HG02938 (cell line): Measurements from ENCODE around the gene TP53.

Experiments used
- ATAC-seq: cut with Tn5 transposase; IDR thresholded peaks from one replicate; pipeline ENCODE4 v1.9.1; 2021; ENCODE audit warnings: mild to moderate bottlenecking, moderate library complexity; ENCODE audit not compliant: unreplicated experiment

The TP53 gene

DNA sequence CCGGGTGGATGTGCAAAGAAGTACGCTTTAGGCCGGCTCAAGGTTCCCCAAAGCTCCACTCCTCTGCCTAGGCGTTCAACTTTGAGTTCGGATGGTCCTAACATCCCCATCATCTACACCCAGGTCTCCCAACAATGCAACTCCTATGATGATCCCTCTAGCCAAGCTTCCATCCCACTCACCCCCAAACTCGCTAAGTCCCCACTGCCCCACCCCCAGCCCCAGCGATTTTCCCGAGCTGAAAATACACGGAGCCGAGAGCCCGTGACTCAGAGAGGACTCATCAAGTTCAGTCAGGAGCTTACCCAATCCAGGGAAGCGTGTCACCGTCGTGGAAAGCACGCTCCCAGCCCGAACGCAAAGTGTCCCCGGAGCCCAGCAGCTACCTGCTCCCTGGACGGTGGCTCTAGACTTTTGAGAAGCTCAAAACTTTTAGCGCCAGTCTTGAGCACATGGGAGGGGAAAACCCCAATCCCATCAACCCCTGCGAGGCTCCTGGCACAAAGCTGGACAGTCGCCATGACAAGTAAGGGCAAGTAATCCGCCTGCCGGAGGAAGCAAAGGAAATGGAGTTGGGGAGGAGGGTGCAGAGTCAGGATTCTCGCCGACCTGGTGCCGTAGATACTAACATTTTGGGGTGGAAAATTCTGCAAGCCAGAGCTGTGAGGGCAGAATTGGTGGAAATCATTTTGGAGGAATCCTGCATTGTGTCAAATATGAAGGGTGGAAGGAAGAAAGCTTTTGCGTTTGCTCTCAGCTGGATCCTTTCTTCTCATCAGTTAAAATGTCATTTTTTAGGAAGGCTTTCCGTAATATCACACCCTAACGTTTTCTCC, at the start of gene TP53:
TSS of gene TP53 (minus strand) at position 419 of the 836 bp plus-strand sequence. CDS start 10,896 bp downstream, outside the sequence.
- no peak for ATAC-seq

DNA sequence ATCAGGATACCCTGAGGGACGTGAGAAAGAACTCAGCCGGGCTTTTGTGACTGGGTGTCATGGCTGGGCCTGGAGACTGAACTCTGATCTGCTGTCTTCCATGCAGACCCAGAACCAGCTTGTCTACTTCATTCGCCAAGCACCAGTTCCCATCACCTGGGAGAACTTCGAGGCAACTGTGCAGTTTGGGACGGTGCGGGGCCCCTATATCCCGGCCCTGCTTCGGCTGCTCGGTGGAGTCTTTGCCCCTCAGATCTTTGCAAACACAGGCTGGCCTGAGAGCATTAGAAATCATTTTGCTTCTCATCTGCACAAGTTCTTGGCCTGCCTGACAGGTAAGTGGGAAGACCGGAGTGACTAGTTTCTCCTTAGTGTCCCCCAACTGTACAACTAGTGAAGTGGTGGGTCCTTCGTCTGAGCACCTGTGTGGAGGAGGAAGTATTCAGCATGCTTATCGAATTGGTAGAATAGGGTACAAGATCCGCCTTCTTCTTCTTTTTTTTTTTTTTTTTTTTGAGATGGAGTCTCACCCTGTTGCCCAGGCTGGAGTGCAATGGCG, 45.8 kb upstream of the TP53 start:
- no peak for ATAC-seq

DNA sequence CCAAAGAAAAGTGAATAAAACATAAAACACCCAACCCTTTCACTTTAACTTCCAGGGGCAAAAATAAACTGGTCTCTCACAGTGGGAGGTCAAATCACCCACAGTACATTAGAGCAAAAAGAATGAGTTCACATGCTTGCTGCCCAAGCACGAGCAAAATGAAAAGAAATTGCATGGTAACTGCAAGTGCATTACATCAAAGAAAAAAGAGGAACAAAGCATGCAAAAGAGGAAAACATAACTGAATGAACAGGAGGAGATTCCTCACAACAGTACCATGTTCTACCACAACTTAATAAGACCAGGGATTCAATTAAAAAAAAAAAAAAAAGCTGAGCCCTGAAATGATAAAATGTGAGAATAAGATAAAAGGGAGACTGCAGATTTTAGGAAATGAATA, 42.5 kb upstream of the TP53 start:
- no peak for ATAC-seq

DNA sequence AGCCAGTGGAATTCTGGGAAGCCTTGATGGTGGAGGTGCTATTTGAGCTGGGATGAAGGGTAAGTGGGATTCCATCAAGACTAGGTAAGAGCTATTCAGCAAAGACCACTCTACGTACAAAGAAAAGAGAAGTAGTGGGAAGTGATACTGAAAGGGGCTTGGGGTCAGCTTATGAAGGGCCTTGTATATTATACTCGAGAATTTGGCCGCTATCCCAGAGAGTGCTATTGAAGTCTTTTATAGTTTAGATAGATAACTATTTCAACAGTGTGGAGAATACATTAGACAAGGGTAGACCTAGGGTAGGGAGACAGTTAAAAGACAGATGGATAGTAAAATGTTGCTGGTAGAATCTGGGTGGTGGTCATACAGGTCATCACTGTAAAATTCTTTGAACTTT, 40.6 kb upstream of the TP53 start:
- no peak for ATAC-seq

DNA sequence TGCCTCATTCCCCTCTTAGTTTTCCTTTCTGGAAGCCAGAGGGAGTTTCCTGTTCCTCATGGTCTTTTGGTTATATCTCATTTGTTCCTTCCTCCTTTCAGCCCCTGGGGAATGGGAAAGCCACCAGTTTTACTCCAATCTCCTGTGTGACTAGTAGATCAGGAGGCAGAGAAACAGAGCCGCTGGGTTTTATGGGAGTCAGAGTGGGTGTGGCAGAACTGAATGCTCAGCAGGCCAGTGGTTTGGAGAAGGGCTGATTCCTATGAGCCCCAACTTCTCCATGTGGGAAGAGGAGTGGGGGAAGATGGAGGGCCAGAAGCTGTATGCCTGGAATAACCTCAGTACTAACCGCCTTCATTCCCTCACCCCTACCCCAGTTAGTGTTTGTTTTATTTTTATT, 34.3 kb upstream of the TP53 start:
- ATAC-seq = no peak

DNA sequence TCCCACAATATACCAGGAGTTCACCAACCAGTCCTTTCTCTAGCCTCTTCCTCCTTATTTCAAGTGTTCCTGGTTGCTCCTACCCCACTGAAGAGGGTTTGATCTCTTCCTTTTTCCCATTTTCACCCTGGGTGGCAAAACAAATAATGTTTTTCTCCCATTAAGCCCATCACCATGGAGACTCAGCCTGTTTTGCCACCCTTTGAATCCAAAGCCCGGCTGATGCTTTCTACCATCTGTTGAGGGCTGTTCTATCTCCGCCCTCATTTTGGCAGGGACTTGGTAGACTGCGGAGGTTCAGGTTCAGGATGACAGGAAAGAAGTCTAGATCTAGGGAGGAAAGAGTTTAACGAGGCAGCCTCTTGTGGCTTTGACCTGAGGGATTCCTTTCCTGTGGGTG, 32.8 kb upstream of the TP53 start:
- ATAC-seq = no peak

DNA sequence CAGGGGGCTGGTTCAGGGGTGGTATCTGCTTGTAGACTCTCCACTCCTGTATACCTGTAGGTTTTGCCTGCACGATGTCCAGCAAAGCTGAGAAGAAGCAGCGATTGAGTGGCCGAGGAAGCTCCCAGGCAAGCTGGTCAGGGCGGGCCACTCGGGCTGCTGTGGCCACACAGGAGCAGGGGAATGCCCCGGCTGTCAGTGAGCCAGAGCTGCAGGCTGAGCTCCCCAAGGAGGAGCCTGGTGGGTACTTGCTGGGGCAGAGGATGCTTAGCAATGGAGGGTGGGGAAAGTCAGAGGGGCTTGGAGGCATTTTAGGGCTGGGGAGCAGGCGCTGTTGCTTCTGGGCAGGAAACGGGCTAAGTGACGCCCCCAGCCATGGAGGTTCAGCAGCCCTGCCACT, 32.4 kb upstream of the TP53 start:
- no peak for ATAC-seq

DNA sequence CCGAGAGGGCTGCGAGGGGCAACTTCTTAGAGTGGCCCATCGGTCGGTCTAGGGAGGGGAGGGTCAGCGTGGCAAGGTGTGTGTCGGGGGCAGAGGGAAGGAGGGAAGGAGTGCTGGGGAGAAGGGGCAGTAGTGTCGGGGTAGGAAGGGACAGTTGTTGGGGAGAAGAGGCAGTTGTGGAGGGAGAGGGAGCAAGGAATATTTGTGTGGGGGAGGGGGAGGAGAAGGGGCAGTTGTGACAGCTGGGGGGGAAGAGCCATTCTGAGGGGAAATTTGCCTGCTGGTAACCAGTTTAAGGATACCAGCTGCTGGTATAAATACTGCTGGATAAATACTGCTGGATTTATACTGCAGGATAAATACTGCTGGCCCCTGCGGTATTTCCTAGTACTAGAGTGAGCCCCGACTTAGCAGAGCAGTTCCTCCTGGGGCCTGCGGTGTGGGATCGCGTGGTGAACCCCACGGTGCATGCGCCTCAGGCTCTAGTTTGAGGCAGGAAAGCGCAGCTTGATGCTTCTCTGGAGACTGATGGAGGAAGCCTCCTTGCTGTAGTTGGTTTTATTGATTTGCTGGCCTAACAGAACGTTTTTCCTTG, 30.6 kb upstream of the TP53 start:
- ATAC-seq = no peak

DNA sequence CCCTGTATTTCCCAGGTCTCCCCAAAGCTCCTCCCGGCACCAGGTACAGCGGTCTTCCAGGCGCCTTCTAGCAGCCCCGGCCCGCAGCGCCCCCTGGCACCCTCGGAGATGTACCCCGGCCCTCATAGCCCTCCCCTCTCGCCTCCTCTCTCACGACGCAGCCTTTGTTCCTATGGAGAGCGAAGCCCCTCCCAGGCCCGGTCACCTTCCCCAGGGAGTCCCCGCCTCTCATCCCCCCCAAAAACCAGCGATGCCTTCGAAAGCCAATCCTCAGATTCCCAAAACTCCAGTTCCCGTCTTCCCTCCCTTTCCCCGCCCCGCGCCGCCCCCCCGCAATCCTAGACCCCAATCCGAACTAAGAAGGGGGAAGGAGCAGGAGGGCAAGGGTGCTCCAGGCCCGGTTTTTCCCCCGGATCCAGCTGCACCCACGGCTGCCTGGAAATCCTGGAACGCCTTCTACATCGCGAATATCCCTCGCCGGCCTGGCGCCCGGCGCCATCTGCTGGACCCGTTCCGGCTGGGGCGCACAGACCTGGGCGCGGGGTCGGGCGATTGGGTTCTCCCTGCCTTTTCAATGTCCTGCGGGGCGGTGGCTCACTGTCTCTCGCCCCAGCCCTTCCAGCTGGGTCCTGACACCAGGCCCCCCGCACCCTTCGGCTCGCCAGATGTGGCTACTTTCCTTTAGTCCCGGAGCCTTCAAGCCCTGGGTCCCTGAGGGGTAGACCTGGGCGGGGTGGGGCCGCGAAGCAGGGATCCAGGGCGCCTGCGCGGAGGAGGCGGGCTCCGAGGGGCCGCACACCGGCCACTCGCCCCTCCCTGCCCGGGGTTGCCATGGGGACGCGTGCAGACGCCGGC, 29.8 kb upstream of the TP53 start, which contains the start of gene DNAH2:
TSS of gene DNAH2 (plus strand) at position 844 of the 855 bp plus-strand sequence. CDS start 1,991 bp downstream, outside the sequence.
- no peak for ATAC-seq

DNA sequence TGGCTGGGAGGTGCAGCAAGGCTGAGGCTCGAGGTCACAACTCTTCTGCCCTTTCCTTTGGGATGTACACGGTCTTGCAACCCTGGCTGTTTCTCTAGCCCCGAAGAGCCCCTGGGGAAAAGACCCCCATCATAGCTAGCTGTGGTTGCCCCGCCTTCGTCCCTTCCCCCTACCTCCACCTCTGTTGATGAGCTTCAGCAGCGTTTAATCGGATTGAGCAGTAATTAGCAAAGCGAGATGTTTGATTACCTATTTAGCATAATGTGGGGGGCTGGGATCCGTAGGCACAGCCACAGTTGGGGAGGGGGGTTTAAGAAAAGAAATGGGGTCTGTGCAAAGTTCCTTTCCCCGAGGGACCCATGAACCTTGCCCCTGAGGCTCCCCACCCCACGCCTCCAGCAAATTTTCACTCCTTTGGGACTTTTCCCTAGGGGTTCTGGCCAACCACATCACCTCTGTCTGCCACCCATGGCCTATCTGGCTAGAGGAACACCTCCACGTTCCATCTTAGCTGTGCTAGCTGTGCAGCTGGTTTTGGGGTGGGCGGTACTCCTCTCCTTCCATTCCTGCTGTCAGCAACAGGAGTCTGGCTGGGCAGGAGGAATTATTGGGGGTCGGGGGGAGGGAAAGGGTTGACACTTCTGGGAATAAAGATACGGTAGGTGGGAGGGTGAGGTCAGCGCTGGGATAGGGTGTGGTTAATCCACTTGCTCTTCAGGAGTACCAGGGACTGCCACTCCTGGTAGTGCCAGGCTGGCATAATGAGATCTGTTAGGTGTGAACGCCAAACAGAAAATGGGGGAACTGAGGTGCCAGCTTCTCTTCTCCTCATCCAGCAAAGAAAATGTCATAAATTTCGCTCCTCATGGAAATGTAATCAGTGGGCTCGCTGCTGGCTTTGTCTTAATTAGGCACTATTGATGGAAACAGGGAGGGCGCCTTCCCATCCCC, 28.9 kb upstream of the TP53 start:
- ATAC-seq = no peak

DNA sequence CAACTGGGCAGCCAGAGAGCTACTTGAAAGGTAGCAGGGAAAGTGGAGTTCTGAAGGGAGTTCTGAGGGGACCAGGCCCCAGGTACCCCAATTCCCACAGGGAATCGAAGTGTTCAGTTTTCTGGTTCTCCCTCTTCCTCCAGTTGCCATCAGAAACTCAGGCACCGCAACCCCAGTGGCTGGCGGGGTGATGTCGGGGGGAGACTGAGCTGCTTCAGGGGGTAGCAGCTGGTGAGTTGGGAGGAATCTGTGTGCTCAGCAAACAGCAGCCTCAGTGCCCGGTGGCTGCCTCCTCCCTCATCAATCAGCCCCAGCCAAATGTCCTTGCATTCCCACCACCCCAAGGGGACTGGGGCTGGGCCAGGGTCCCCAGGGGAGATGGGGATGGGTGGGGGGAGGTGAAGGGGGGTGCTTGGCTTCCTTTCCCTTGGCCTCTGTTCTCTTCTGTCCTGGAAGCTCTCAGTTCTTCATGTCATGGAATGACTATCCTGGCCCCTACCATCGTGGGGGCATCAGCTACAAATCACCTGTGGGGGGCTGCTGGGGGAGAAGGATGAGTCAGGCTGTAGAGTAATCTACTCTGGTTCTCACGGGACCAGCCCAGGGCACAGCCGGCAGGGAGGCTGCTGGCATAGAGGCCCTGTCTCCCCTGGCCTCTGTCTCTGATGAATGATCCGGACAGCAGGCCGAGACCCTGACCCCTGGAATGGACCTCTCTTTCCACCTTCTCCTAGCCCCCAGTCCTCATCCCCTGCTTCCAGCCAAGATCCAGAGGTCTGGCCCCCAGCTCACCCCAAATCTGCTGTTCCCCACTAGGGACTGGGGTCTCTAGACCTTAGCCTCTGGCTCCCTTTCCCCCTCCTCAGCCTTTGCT, 27.7 kb upstream of the TP53 start:
- ATAC-seq = no peak

DNA sequence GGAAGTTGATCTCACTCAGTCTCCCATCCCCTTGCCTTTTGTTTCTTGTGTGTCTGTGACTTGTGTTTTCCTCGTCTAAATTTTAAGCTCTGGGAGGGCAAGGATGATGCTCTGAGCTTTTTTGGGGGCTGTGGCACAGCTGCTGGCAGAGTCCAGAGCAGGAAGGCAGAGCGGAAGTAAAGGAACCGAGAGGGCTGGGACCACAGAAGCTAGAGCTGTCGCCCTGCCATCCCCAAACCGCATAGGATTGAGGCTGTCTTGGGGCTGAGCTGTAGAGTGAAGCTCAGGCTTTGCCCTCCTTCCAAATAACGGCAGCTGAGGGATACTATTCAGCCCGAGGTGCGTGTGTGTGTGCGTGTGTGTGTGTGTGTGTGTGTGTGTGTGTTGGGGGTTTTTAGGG, 26.5 kb upstream of the TP53 start:
- ATAC-seq = no peak

DNA sequence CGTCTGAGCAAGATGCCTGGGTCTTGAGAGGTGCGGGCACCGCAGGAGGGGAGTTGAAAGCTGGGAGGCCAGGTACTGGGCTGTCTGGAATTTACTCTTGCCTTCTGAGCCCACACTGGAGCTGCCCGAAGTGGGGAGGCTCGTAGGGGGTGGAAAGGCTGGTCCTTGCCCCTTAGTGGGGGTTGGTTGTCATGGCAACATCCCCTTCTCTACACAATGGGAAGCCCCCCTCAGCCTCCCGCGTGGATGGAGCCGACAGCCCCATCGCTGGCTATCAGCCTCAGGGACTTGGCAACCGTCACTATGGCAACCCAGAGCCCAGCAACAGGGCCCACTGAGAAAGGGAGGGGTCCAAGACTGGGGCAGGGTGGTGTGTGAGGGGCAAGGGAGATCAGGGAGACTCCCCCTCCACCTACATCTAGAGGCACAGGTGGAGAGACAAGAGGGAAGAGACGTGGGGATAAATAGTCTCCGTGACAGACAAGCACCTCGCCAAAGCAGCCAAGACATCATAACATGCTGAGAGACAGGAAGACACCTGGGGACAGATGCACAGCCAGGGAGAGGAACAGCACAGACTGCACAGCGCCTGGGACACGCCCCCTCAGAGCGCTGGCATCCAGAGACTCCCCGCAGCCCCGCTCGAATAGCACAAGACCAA, 25.0 kb upstream of the TP53 start:
- no peak for ATAC-seq

DNA sequence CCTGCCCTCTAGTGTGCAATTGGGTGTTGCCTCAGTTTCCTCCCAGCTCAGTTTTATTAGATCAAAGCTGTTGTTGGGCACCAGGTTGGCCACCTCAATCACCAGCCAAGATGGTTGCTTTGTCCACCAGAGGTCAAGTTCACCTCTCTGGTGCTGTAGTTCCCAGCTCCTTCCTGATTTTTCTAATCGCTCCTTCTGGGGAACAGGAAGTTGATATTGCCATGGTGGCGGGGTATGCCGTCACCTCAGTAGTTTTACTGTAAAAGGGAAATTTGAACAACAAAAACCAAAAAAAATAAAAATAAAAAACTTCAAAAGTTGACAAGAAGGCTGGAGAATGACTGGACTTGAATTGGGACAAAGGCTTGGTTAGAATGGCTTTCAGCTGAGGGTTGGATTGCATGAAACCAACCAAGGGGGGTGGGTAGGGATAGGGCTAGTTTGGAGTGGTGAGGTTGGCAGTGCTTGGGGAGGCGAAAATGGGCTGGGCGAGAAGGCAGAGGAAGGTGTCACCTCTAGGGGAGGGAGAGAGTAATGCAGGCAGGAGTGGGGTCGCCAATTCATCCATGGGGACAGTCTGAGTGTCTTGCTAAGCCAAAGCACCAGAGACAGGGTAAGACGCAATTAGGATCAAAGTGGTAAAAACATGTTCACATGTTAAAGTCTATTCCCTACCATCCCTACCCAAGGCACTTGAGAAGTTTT, 23.9 kb upstream of the TP53 start:
- no peak for ATAC-seq

DNA sequence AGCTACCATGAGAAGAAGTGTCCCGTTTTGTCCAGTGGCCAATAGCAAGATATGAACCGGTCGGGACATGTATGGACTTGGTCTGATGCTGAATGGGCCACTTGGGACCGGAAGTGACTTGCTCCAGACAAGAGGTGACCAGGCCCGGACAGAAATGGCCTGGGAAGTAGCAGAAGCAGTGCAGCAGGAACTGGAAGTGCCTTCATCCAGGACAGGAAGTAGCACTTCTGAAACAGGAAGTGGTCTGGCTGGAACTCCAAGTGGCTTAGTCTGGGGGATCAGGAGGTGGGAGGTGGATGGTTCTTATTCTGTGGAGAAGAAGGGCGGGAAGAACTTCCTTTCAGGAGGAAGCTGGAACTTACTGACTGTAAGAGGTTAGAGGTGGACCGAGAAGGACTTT, 23.0 kb upstream of the TP53 start:
- no peak for ATAC-seq

DNA sequence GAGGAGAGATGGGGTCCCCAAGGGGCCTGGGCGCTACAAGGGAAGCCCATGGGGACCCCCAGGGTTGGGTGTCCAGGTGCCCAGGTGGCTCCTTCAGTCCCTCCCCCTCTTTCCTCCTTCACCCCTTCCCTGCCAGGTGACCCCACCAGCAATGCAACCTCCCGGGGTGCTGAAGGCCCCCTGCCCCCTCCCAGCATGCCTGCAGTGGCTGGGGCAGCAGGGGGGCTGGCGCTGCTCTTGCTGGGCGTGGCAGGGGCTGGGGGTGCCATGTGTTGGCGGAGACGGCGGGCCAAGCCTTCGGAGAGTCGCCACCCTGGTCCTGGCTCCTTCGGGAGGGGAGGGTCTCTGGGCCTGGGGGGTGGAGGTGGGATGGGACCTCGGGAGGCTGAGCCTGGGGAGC, 21.7 kb upstream of the TP53 start:
- ATAC-seq = no peak

DNA sequence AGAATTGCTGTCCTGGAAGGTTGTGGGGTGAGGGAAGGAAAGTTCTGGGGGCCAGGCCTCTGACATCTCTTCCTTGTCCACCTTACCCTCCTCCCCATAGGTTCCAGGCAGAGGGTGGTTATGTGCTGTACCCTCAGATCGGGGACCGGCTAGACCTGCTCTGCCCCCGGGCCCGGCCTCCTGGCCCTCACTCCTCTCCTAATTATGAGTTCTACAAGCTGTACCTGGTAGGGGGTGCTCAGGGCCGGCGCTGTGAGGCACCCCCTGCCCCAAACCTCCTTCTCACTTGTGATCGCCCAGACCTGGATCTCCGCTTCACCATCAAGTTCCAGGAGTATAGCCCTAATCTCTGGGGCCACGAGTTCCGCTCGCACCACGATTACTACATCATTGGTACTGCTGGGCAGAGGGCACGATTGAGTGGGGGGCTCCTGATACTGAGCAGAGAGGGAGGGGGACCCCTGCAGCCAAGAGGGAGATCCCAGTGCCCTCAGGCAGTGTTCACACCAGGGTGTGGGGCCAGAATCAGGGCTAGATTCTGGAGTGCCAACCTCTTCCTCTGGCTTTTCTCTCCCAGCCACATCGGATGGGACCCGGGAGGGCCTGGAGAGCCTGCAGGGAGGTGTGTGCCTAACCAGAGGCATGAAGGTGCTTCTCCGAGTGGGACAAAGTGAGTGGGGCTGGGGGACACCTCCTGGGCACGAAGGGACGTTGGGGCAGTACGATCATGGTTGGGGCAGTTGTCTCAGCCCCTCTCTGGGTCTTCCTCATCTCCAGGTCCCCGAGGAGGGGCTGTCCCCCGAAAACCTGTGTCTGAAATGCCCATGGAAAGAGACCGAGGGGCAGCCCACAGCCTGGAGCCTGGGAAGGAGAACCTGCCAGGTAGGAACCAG, 20.8 kb upstream of the TP53 start:
- ATAC-seq = no peak
